Thoracic aorta (tissue), 2 donors: ENCODE results near the gene SPHK2. TPM values are rescaled to one million over a fixed set of nuclear protein-coding genes. Genes with fewer than 3 reads are reported as not detected.

Experiments
- ATAC-seq: fragments of 150-250 bp; one replicate; pipeline ENCODE4 v1.8.0; 2017; ENCODE audit warnings: low read depth; ENCODE audit not compliant: insufficient number of reproducible peaks, low FRiP score
- DNase-seq: peaks from one replicate; pipeline ENCODE4 v3.0.0-alpha.2; 2020; ENCODE audit warnings: low spot score
- H3K27ac ChIP-seq, 2 donors: fragments of 200-600 bp; sonication (generic); 1 replicate in 1 of 2; 2 replicates in 1 of 2; pipeline ENCODE4 v1.5.1; 2016; ENCODE audit warnings: mild to moderate bottlenecking in 2 of 2, moderate library complexity in 2 of 2
- H3K27me3 ChIP-seq: fragments of 200-600 bp; sonication (generic); replicated peaks from 2 replicates; pipeline ENCODE4 v1.6.0; 2016; ENCODE audit warnings: mild to moderate bottlenecking; ENCODE audit not compliant: insufficient read depth
- H3K36me3 ChIP-seq: fragments of 200-600 bp; sonication (generic); one replicate; pipeline ENCODE4 v1.5.1; 2016
- H3K4me1 ChIP-seq, 2 donors: fragments of 200-600 bp; sonication (generic); 1 replicate in 1 of 2; 2 replicates in 1 of 2; pipeline versions ENCODE4 v1.5.1 to v1.6.0; 2016; ENCODE audit warnings: low read depth in 2 of 2, mild to moderate bottlenecking in 1 of 2; ENCODE audit not compliant: control insufficient read depth in 1 of 2
- H3K4me3 ChIP-seq: fragments of 200-600 bp; sonication (generic); 2 replicates; pipeline ENCODE4 v1.5.1; 2016; ENCODE audit warnings: mild to moderate bottlenecking
- H3K9me3 ChIP-seq: fragments of 200-600 bp; sonication (generic); 2 replicates; pipeline ENCODE4 v1.5.1; 2016
- total RNA-seq, 2 donors: library from RNA; depleted of rRNA; stranded (reverse); fragments of >200 nt; gene quantifications; one replicate each; pipeline versions ENCODE4 v1.1.0 to v1.2.3, GENCODE V29; 2016
- TF ChIP-seq, protein P1 (sequence below): fragments of 200-600 bp; sonication (generic); IDR thresholded peaks from one replicate; pipeline ENCODE4 v1.5.1; 2019; ENCODE audit warnings: antibody characterized with exemption

SPHK2 gene
- total RNA-seq, 2 donors from 2014 or later = 16.2 to 49.0 TPM

DNA sequence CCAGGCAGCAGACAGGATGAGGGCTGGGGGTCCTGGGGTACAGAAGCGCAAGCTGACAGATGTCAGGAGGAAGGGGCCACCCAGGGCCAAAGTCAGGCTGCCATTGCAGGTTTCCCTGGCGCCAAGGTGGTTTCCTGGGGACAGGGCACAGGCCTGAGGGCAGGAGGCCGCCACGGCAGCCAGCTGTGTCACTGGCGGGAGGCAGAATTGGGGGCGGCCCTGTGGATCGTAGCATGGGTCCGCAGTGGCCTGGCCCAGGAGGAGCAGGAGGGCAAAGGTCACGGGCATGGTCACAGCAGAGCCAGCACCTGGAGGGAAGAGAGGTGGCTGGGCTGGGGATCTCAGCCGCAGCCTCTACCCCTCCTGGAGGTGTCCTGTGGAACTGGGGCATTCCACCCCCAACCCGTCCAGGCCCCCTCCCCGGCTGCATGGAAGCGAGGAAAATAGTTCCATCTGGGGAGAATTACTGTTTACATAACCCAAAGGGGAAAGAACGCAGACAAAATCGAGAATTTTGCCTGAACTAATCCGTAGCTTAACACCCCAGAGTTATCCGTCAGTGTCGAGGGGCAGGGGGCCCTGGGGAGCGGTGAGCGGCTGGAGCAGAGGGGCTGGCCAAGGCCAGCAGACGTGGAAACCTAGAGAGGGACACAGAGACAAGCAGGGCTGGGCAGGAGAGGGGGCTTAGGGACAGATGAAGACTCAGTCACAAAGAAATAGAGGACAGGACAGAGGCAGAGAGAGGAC is 51.6 kb downstream of the SPHK2 start:
- Histone ChIP-seq H3K27me3 (no peaks in the 10 kb centered on the region), H3K27ac (no peak overlapping the region), H3K9me3 (no peaks in the 10 kb centered on the region), H3K4me3 (no peak overlapping the region), H3K36me3 (no peaks in the 10 kb centered on the region), H3K4me1 (peaks cover 0 to 3% of the 10 kb centered on the region in 2 donors)
- ATAC-seq (no peak), DNase-seq (no peak)
- TF ChIP-seq, protein P1, sequence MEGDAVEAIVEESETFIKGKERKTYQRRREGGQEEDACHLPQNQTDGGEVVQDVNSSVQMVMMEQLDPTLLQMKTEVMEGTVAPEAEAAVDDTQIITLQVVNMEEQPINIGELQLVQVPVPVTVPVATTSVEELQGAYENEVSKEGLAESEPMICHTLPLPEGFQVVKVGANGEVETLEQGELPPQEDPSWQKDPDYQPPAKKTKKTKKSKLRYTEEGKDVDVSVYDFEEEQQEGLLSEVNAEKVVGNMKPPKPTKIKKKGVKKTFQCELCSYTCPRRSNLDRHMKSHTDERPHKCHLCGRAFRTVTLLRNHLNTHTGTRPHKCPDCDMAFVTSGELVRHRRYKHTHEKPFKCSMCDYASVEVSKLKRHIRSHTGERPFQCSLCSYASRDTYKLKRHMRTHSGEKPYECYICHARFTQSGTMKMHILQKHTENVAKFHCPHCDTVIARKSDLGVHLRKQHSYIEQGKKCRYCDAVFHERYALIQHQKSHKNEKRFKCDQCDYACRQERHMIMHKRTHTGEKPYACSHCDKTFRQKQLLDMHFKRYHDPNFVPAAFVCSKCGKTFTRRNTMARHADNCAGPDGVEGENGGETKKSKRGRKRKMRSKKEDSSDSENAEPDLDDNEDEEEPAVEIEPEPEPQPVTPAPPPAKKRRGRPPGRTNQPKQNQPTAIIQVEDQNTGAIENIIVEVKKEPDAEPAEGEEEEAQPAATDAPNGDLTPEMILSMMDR = no peak

DNA sequence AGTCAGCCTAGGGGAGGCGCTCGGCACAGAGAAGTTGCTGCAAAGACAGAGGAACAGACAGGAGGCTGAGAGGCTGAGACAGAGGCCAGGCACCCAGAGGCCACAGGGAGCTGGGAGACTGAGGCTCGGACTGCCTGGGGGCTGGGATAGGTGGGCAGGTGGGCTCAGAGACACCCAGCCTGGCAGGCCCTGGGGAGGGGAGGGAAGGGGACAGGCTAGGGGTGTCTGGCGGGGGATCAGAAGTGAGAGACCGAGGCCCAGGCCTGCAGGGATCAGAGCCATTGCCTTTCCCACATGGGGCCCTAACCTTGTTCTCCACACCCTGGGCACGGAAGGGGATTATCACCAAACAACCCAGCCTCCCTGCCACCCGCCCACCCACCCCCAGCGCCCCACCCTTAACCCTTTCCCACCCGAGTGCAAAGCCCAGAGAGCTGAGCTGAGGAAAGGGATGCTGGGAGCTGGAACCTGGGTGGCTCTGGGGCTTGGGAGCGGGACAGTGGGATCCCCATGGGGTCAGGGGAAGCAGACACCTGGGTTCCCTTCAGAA is 52.2 kb downstream of the SPHK2 start:
- no peaks in the 10 kb centered on the region for H3K27me3 ChIP-seq
- peaks cover 0 to 3% of the 10 kb centered on the region in 2 donors for H3K4me1 ChIP-seq
- DNase-seq = no peak
- no peak overlapping the region for H3K4me3 ChIP-seq
- no peak for ATAC-seq
- H3K9me3 ChIP-seq = no peaks in the 10 kb centered on the region
- H3K36me3 ChIP-seq = no peaks in the 10 kb centered on the region
- TF ChIP-seq, protein P1 = no peak
- H3K27ac ChIP-seq = no peak overlapping the region

DNA sequence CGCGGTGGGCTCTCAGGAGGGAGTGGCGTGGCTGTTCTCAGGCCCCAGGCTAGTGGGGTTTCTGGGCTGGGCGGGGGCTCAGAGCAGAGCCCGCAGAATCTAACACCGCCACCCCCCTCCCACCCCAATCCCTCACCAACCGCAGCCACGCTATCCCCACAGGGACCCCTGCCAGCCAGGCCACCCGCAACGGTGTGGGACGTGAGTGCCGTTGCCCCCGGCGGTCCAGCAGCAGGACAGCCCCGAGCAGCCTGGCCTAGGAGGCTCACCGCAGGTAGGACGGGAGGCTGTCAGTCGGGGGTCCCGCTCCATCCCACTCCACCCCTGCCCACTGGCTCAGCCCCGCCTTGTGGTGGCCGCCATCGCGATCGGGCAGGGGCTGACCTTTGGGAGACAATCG is 53.7 kb downstream of the SPHK2 start, which contains the start of gene NTN5:
Gene NTN5, minus strand, starts transcription at position 24 of the 400 bp plus-strand sequence. CDS start 2,031 bp downstream, outside the sequence.
- no peak for ATAC-seq
- Histone ChIP-seq H3K4me3 (no peak within 1 kb of the TSS), H3K36me3 (no peaks in the 10 kb centered on the region), H3K27me3 (no peaks in the 10 kb centered on the region), H3K9me3 (no peaks in the 10 kb centered on the region), H3K4me1 (peaks cover 0 to 3% of the 10 kb centered on the region in 2 donors), H3K27ac (no peak within 1 kb of the TSS)
- TF ChIP-seq, protein P1 = no peak
- no peak for DNase-seq

DNA sequence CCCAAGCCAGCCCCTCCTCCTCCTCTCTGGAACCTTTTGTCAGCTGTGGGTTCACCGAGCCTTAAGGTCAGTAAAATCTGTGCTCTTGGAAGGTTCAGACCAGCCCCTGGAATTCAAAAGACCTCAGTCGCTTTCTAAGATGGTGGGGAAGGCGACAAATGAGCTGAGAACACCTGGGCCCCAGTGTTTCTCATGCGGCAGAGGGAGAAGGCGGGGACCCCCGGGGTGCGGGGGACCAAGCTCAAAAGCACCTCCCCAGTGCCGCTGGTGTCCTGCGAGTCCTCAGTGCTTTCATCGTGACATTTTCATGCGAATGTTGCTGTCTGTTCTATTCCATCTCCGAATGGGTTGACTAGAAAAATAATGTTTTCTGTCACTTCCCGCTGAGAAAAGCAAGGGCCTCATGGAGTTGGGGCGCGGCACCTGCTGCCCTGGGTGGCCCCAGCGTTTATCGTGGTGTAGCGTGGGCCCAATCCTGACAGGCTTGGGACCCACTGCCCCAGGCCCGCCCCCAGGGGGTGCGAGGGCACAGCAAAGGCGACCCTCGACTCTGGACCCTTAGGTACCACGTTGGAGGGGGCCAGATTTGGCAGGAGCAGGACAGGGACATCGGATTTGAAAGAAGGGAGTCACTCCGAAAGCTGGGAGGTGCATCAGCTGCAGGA is 54.3 kb downstream of the SPHK2 start:
- no peak overlapping the region for H3K4me3 ChIP-seq
- TF ChIP-seq, protein P1 = no peak
- H3K27me3 ChIP-seq = no peaks in the 10 kb centered on the region
- no peaks in the 10 kb centered on the region for H3K9me3 ChIP-seq
- DNase-seq = no peak
- no peaks in the 10 kb centered on the region for H3K36me3 ChIP-seq
- no peak overlapping the region for H3K27ac ChIP-seq
- peaks cover 0 to 3% of the 10 kb centered on the region in 2 donors for H3K4me1 ChIP-seq
- no peak for ATAC-seq

DNA sequence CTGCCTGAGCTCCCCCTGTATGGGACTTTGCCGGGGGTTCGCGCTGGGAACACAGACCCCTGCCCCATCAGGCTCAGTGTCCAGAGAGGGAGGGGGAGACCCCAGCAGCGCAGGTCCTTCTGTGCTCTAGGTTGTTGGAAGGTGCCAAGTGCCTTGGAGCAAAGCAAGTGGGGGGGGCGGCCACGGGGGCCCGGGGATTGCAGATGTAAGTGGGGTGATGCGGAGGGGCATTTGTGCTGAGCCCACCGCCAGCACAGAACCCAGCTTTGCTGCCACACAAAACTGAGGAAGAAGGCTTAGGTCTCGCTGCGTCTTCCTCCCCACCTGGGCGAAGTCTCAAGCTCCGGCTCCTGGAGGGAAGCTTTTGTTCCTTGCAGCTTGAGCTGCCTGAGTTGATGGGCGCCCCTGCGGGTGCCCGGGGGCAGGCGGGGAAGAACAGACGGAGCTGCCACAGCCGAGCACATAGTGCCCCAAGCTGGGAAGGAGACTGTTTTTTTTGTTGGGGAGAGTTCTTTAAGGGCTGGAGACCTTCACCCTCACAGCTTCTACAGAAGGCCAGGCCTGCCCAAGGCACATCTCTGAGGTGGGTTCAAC is 55.0 kb downstream of the SPHK2 start:
- H3K4me1 ChIP-seq = peaks cover 0 to 3% of the 10 kb centered on the region in 2 donors
- no peaks in the 10 kb centered on the region for H3K9me3 ChIP-seq
- ATAC-seq = no peak
- DNase-seq = no peak
- TF ChIP-seq, protein P1 = no peak
- no peak overlapping the region for H3K27ac ChIP-seq
- no peak overlapping the region for H3K4me3 ChIP-seq
- H3K36me3 ChIP-seq = no peaks in the 10 kb centered on the region
- no peaks in the 10 kb centered on the region for H3K27me3 ChIP-seq
